SKM-1 treated with dmso at 0.1 percent for 144 hours (cell line): ENCODE measurements around the gene AMFR.

Experiments
- DNase-seq: peaks from one replicate; lab custom pipeline; 2025; ENCODE audit not compliant: unreplicated experiment; lab: John Stamatoyannopoulos, UW

Gene AMFR

DNA sequence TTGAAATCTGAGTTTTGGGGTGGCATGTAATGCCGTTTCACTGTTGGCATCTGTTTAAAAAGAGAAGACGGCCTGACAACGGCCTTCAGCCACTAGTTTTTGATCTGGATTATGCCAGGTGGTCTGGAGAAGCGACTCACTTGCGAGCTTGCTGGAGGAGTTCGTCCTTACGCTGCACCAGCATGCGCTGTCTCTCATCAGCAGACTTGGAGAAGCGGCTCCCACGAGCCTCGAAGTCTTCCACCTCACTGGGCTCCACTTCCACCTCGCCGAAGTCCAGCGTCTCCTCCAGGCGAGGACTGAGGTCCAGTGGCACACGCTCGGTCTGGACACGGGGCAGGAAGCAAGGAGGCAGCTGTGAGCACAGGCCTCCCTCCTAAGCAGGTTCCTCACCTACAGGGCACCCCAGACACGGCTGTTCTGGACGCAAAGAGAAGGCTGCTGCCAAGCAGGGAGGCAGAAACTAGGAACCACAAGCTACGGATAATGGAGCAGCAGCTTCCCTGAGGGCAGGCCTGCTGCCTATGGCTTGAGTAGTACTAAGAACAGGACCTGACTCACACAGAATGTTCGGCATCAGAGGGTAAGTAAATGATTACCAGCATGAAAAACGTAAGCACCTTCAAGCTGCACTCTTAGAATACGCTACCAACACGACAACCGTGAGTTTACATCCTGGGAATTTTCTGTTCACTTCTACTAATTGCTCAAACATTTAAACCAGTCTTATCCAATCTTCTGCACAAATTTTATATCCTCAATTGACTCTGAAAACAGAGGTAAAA lies 61.4 kb downstream of the AMFR start:
- no peak for DNase-seq

DNA sequence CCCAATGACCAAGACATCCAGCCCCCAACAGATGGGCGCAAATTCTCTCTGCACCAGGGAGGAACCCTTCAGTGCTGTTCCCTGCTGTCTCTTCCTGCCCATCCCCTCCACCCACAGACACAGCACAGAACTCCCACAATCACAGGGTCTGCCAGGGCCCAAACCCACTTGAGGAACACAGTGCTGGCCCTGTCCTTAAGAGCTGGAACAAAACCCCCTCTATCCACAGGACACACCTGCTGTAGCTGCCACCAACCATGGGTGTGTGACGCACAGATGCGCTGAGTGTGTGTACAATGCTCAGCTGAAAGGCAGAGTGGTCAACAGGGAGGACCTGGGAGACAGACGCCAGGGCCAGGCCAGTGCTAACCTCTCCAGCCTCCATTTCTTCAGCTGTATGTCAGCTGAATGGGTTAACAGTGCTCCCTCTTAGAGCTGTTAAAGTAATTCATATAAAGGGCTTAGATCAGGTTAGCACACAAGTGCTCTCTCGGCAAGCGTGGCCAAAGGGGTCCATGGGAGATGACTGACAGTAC lies 62.1 kb downstream of the AMFR start:
- no peak for DNase-seq

DNA sequence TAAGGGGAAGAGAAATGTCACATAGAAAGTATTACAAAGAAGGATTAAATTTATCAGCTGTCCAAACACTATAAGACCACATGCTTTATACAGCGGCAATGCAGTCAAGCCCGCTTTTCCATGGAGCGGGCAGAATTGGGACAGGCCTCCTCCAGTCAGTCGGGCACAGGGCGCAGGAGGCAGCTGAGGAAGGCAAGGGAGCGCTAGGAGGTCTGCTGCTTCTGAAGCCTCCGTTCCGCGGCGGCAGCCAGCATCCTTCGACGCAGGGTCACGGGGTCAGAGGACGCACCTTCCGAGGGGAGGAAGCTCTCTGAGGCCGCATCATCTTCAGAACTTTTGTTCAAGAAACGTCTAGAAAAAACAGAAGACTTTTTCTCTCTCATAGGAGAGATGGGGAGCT lies 62.6 kb downstream of the AMFR start:
- DNase-seq = no peak

GRCh38 chr16:56362057-56362655 lies 63.2 kb downstream of the AMFR start:
- no peak for DNase-seq

GRCh38 chr16:56360117-56361008 lies 65.0 kb downstream of the AMFR start:
- no peak for DNase-seq

GRCh38 chr16:56357765-56358322 lies 67.5 kb downstream of the AMFR start:
- DNase-seq = peak; percentile 30

GRCh38 chr16:56357241-56357764 lies 68.0 kb downstream of the AMFR start:
- no peak for DNase-seq

DNA sequence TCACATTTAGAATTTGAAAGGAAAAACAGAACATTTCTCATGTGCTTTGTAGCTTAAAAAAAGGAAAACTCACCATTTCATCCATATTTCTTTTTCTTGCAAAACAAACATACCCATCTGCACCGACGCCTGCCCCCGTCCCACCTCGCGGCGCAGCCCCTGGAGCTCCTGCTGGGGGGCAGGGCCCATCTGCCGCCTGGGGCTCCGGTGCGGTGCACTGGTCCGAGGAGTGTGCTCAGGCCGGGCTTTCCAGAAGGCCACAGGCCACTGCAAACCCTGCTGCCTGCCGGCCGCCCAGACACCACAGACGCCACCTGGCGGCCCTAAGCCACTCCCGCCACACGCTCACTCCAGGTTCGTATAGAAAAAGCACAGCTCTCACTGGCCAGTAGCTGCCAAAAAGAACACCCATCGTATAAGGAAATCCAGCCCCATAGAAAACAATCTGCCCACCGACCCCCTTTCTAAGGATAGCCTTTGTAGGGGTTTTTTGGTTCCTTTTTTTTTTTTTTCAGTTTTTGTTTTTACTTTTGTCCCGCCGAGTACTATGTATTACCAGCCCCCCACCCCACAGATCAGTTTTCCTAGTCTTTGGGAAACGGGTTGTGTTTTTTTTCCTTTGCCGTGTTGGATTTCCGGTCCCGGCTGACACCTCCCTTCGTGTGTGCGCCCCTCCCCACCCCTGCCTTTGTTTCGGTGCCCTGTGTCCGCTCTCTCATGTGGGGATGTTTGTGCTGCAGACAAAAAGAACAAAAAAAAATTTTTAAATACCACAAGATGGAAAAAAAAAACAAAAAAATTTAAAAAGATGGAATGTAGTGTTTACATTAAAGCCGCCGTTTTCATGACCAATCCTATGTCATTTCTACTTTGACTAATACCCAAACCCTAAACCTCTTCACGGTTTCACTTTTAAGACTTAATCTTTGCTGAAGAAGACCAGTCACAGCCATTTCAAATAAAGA lies 68.8 kb downstream of the AMFR start:
- peak; percentile 76 for DNase-seq

DNA sequence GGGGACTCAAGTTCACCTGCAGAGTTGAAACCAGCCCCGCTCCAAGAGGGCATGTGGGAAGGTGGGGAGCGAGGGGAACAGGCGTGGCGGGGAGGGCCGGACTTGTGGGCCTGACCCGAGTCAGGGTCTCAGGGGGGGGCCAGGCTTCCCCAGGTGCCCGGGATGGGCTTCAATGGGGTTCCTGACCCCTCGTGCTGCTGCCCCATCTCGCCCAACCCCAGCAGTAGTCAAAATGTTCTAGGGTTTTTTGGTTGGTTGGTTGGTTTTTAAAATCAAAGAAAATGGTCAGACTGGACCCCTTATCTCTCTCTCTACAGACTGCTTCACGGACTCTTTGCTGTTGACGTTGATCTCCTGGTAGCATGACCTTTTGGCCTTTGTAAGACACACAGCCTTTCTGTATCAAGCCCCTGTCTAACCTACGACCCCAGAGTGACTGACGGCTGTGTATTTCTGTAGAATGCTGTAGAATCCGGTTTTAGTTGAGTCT lies 69.5 kb downstream of the AMFR start:
- DNase-seq = no peak

- DNase-seq = no peak
These were observed 70.1 kb downstream of the AMFR start for GRCh38 chr16:56355221-56355620.

DNA sequence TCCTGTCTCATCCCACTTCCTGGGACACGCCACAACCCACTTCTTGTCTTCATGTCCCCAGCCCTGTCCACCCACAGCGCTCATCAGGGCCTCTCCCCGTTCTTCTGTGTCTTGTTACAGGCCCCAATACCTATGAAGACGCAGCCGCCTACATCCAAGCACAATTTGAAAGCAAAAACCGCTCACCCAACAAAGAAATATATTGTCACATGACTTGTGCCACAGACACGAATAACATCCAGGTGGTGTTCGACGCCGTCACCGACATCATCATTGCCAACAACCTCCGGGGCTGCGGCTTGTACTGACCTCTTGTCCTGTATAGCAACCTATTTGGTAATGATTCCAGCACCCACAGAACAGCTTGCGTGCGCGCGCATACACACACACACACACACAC lies 70.6 kb downstream of the AMFR start:
- no peak for DNase-seq

GRCh38 chr16:56354016-56354415 lies 71.3 kb downstream of the AMFR start:
- DNase-seq = no peak

DNA sequence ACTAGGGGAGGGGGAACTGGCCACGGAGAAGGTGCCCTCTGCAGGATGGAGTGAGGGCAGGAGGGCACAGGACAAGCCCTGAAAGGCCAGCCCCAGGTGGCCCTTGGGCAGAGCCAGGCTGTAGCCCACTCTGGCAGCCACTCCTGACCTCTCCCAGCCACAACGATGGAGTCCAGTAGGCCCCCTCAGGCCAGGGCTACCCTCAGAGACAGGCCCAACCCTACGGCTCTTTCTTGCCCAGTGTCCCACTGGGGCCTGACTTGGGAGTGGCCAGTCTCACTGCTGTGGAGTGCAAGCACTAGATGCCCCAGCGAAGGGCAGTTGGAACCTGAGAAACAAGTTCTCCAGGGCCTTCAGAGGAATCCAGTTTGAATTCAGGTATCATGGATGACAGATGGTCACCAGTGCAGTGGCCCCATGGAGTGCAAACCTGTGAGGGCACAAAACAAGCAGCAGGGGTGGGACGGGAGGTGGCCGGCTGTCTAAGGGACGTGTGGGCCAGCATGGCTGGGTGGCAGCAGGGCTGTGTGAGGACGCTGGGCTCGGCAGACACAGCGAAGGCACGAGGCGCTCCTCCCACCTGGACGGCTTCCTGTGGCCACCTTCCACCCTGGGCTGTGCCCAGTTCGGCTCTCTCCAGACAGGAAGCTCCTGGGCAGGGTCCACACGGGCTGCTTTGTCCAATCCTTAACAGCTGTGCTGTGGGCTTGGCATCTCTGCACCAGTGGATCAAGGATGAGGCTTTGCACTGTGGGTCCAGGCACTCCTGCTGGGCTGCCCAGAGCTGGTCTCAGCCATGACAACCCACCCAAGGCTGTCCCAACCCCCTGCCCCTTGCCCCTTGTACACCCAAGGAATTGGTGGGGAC lies 72.1 kb downstream of the AMFR start:
- no peak for DNase-seq

GRCh38 chr16:56352351-56353053 lies 72.8 kb downstream of the AMFR start:
- DNase-seq = no peak

- no peak for DNase-seq
These were observed 73.9 kb downstream of the AMFR start for GRCh38 chr16:56351481-56351880.

DNA sequence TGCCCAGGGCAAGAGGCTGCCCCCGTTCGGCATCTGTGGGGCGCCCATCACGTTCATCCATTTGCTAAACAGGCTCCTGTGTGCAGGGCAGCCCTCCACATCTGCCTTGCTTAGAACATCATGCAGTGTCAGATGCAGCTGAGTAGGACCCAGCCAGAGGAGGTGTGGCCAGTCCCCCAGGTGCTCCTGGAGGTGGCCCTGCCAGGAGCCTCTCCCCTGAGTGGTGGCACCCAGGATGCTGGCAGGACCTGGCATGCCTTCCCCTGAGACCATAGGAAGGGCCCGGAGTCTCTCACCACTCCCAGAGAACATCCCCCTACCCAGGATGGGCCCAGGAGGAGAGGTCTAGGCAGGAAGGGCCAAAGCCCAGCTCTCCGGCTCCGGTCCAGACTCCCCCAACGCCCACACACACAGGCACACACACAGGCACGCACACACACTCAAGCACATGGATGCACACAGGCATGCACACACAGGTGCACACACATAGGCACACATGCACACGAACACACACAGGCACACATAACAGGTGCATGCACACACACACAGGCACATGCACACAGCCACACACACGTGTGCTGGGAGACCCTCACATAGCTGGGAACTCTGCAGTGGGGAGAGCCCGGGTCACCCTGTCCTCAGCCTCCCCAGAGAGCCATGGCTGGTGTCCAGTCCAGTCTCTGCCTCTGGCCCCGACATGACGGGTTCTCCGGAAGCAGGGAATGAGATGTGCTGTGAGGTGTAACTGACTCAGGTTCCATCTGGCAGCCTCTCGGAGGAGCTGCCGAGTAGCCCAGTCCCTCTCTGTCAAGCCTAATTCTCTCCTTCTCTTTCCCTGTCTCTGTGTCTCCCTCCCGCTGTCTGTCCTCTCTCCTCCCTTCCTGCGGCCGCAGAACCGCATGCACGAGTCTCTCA lies 74.6 kb downstream of the AMFR start:
- DNase-seq = no peak

DNA sequence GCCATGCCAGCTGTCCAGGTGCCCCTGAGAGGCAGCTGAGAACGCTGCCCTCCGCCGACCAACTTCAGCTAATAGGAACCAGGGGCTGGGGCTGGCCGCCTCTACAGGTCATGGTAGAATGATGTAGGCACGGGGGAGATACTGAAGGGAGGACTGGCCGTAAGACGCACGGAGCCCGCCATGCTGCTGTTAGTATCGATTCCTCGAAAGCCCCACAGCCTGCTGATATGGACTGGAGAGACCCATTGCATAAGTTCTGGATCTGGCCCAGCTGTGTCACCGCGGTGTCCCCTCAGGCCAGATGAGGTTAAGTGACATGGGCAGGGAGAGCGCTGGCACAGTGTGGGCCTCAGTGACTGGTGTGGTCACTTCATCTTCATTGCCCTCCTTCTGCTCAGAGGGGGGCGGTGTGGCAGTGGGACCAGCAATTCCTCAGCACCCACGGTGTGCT lies 75.6 kb downstream of the AMFR start:
- no peak for DNase-seq
